ENCODE measurements around the gene PIN4.
"Not testable (repeated sequence)": the region's sequence is repeated elsewhere in the genome, so short reads cannot be mapped to it uniquely, and the experiment has no call there.

The PIN4 gene

GRCh38 chrX:72146527-72146926, 35.0 kb upstream of the PIN4 start:
- Histone ChIP-seq H3K36me3 (peaks cover 14% of the 10 kb centered on the region), H3K4me3 (ENCODE audit: low read depth, low read length) (no peak overlapping the region), H3K27me3 (ENCODE audit: insufficient read depth, low read depth, severe bottlenecking) (no peaks in the 10 kb centered on the region), H3K9me3 (ENCODE audit: severe bottlenecking) (no peaks in the 10 kb centered on the region), H3K27ac (no peak overlapping the region)
- TF ChIP-seq CTCF (IDR thresholded peaks at IDR 0.05; ENCODE audit: low read depth, low read length), result no peak
- DNase-seq, result no peak

DNA sequence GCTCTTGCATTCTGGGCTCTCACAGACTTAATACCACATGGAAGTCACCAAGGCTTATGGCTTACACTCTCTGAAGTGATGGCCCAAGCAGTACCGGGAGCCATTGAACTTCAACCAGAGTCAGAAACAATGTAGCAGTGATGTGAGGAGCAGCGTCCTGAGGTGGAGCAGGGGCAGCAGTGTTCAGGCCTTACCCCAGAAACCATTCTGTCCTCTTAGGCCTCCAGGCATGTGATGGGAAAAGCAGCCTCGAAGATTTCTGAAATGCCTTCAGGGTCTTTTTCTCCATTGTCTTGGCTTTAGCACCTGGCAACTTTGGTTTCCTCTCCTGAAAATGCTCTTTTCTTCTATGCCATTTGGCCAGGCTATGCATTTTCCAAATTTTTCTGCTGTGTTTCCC, 22.8 kb upstream of the PIN4 start:
- H3K27ac ChIP-seq, result no peak overlapping the region
- no peak overlapping the region for H3K4me3 ChIP-seq (ENCODE audit: low read depth, low read length)
- no peak for DNase-seq
- no peak for TF ChIP-seq CTCF (IDR thresholded peaks at IDR 0.05; ENCODE audit: low read depth, low read length)
- H3K27me3 ChIP-seq (ENCODE audit: insufficient read depth, low read depth, severe bottlenecking), result no peaks in the 10 kb centered on the region
- peaks cover 5% of the 10 kb centered on the region for H3K9me3 ChIP-seq (ENCODE audit: severe bottlenecking)
- no peaks in the 10 kb centered on the region for H3K36me3 ChIP-seq

- DNase-seq, result no peak
- Histone ChIP-seq H3K27ac (no peak overlapping the region), H3K9me3 (ENCODE audit: severe bottlenecking) (peaks cover 5% of the 10 kb centered on the region), H3K36me3 (no peaks in the 10 kb centered on the region), H3K27me3 (ENCODE audit: insufficient read depth, low read depth, severe bottlenecking) (no peaks in the 10 kb centered on the region), H3K4me3 (ENCODE audit: low read depth, low read length) (no peak overlapping the region)
- no peak for TF ChIP-seq CTCF (IDR thresholded peaks at IDR 0.05; ENCODE audit: low read depth, low read length)
Observed at GRCh38 chrX:72159769-72160168, 21.8 kb upstream of the PIN4 start.

DNA sequence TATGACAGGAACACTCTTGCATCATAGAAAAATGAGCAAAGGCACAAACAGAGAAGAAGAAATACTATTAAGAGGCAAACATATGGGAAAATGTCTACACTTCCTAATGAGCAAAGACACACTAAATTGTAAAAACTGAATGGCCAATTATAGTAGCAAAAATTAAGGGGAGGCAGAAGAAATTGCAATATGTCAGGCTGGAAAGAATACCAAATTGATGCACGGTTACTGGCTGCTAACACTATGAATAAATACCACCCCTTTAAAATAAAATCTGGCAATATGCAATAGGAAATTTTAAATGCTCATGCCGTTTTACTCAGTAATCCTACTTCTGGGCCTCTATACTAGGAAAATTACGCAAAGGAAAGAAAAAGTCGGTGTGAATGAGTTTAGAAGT, 16.0 kb upstream of the PIN4 start:
- Histone ChIP-seq H3K36me3 (no peaks in the 10 kb centered on the region), H3K4me3 (ENCODE audit: low read depth, low read length) (no peak overlapping the region), H3K27me3 (ENCODE audit: insufficient read depth, low read depth, severe bottlenecking) (no peaks in the 10 kb centered on the region), H3K27ac (no peak overlapping the region), H3K9me3 (ENCODE audit: severe bottlenecking) (no peaks in the 10 kb centered on the region)
- no peak for DNase-seq
- TF ChIP-seq CTCF (IDR thresholded peaks at IDR 0.05; ENCODE audit: low read depth, low read length), result no peak

DNA sequence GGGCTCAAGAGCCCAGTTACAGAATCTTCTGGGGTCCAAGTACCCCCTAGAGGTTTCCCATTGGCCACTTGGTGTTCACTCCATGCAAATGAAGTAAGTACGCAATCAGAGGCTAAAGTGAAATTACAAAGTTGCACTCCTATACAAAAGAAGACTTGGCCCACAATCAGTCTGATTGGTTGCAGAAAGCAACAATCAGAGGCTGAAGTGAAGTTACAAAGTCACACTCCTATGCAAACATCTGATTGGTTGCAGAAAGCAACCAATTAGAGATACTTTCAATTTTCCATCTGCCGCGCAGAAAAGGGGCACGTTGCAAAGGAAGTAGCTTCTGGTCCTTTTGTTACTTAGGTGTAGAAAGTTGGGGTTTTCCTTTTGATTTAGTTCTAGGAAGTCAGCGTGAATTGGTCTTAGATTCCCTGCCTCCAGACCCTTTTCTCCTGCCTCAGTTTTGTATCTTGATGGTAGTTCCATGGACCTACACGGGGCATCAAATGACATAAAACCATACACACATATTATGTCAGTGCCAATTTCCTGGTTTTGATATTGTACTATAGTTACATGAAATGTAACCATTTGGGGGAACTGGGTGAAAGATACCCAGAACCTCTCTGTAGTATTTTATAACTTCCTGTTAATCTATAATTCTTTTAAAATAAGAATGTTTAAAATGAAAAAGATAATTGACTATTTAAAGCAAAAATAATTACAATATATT, 12.4 kb upstream of the PIN4 start:
- DNase-seq, result no peak
- H3K36me3 ChIP-seq, result no peaks in the 10 kb centered on the region
- no peaks in the 10 kb centered on the region for H3K9me3 ChIP-seq (ENCODE audit: severe bottlenecking)
- H3K27me3 ChIP-seq (ENCODE audit: insufficient read depth, low read depth, severe bottlenecking), result no peaks in the 10 kb centered on the region
- no peak for TF ChIP-seq CTCF (IDR thresholded peaks at IDR 0.05; ENCODE audit: low read depth, low read length)
- no peak overlapping the region for H3K27ac ChIP-seq
- no peak overlapping the region for H3K4me3 ChIP-seq (ENCODE audit: low read depth, low read length)

- H3K36me3 ChIP-seq; H3K9me3 ChIP-seq (ENCODE audit: severe bottlenecking); DNase-seq; H3K27me3 ChIP-seq (ENCODE audit: insufficient read depth, low read depth, severe bottlenecking); H3K4me3 ChIP-seq (ENCODE audit: low read depth, low read length); H3K27ac ChIP-seq: not testable (repeated sequence)
Observed at GRCh38 chrX:72176289-72176688, 5.3 kb upstream of the PIN4 start.
